MCF 10A (cell line): ENCODE data around the gene TMEM255A. TPM values are rescaled to one million over a fixed set of nuclear protein-coding genes. Genes with fewer than 3 reads are reported as not detected.

Source experiments
- BruUV-seq: library from RNA; stranded (reverse); fragments of 400-500 nt; replicated peaks from 2 replicates; lab custom pipeline; 2021; lab: Mats Ljungman, UMichigan
- CTCF ChIA-PET: fragments of 300-600 bp; sonication (Branson Sonifier 250); formaldehyde crosslinking; extraction: SDS; loops from one replicate; lab custom pipeline; 2021; ENCODE audit warnings: antibody characterized with exemption, inconsistent platforms; lab: Yijun Ruan, JAX
- POLR2A ChIA-PET: fragments of 300-600, 350-650 bp; sonication (Branson Sonifier 250); formaldehyde crosslinking; extraction: SDS; loops from one replicate; lab custom pipeline; 2020; ENCODE audit warnings: antibody characterized with exemption, inconsistent platforms; lab: Yijun Ruan, JAX
- DNase-seq: peaks from one replicate; pipeline ENCODE4 v3.0.0-alpha.2; 2018; ENCODE audit not compliant: unreplicated experiment
- H3K27ac Mint-ChIP-seq: one replicate; pipeline ENCODE4 v1.8.0; 2022; ENCODE audit warnings: mild to moderate bottlenecking, low read depth, mixed read lengths; ENCODE audit not compliant: unreplicated experiment
- H3K27me3 Mint-ChIP-seq: one replicate; pipeline ENCODE4 v1.8.0; 2022; ENCODE audit warnings: mixed read lengths; ENCODE audit not compliant: insufficient read depth, unreplicated experiment
- H3K36me3 Mint-ChIP-seq: one replicate; pipeline ENCODE4 v1.8.0; 2022; ENCODE audit warnings: mild to moderate bottlenecking, moderate library complexity, mixed read lengths; ENCODE audit not compliant: insufficient read depth, unreplicated experiment
- H3K4me1 Mint-ChIP-seq: one replicate; pipeline ENCODE4 v1.8.0; 2022; ENCODE audit warnings: mixed read lengths; ENCODE audit not compliant: insufficient read depth, unreplicated experiment
- H3K4me3 Mint-ChIP-seq: one replicate; pipeline ENCODE4 v1.8.0; 2022; ENCODE audit warnings: mild to moderate bottlenecking, moderate library complexity, mixed read lengths; ENCODE audit not compliant: unreplicated experiment
- H3K9me3 Mint-ChIP-seq: one replicate; pipeline ENCODE4 v1.8.0; 2022; ENCODE audit warnings: mixed read lengths; ENCODE audit not compliant: unreplicated experiment
- CTCF ChIP-seq: fragments of 200-600 bp; IDR thresholded peaks from one replicate; pipeline ENCODE4 v1.8.0; 2022; ENCODE audit warnings: antibody characterized with exemption, mild to moderate bottlenecking; ENCODE audit not compliant: unreplicated experiment
- intact Hi-C: fragments of 100-400 bp; cut with micrococcal nuclease; formaldehyde crosslinking; loops from 2 replicates; pipeline ENCODE4 v1.14.1; 2022
- total RNA-seq: library from RNA; stranded (reverse); gene quantifications from 2 replicates; pipeline ENCODE4 v1.2.3, GENCODE V29; 2022

TMEM255A gene
- total RNA-seq, 1 experiment from 2014 or later, result not detected

DNA sequence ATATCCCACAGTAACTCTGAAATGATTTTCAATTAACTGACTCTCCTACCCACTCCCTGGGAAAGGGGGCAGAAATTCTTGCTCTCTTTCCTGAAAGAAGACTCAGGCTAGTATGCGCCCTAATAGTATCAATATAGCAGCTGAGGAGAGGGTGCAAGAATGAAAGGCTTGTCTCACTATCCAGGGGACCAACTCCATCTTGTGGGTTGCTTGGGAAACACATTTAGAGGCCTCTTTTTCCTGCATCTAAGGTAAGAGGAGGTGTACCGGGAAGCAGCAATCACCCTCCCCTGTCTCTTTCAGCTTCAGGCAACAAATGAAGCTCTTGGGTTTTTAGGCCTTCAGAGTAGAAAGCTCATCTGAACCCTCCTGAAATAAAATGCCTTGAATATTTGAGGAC, 11.3 kb downstream of the TMEM255A start:
- H3K27ac Mint-ChIP-seq, result no peak overlapping the region
- no TSS peak for BruUV-seq
- no peaks in the 10 kb centered on the region for H3K9me3 Mint-ChIP-seq
- intact Hi-C loops, result loop anchor here (1.0 kb wide), 1 partner anchor 49 kb away; no protein-coding TSS in a partner anchor
- CTCF ChIA-PET, result interaction anchor here (0.5 to 3.3 kb wide), 18 partner anchors 9 to 157 kb away, joined by 3 to 22 read pairs (median 4); partner anchors contain the start of gene ZBTB33
- peak; percentile 48 for DNase-seq
- no peaks in the 10 kb centered on the region for H3K36me3 Mint-ChIP-seq
- no peak overlapping the region for H3K4me3 Mint-ChIP-seq
- H3K27me3 Mint-ChIP-seq, result peaks cover 31% of the 10 kb centered on the region
- POLR2A ChIA-PET, result interaction anchor here (1.2 to 1.5 kb wide), 3 partner anchors 10 to 56 kb away, joined by 3 to 4 read pairs (median 4); partner anchors contain the start of gene ZBTB33
- TF ChIP-seq CTCF, result no peak
- no peaks in the 10 kb centered on the region for H3K4me1 Mint-ChIP-seq

DNA sequence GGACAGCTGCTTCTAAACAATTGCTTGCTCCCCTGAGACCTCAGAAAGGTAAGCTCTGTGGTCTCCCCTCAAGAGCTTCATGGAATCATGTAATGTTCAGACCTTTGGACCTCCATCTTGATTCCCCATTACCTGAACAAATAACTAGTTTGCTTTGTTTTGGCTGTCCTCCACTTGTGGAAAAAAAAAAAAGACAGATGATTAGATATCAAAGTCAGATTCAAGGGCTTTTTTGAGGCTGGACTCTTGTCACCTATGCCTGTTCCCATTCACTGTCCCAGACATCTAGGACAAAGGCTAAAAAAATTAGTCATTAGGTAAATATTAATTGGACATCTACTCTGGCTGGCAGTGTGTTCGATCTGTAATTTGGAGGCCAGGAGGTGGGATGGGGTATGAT, 13.3 kb downstream of the TMEM255A start:
- CTCF ChIA-PET, result interaction anchor here (0.8 to 2.8 kb wide), 4 partner anchors 11 to 154 kb away, joined by 3 to 8 read pairs (median 3); no protein-coding TSS in a partner anchor
- intact Hi-C loops, result no loop called here
- no peak for TF ChIP-seq CTCF
- POLR2A ChIA-PET, result interaction anchor here (0.6 to 2.4 kb wide), 4 partner anchors 10 to 49 kb away, joined by 3 to 6 read pairs (median 4); no protein-coding TSS in a partner anchor
- Mint-ChIP-seq H3K4me1 (no peaks in the 10 kb centered on the region), H3K9me3 (no peaks in the 10 kb centered on the region), H3K27me3 (peaks cover 13% of the 10 kb centered on the region), H3K36me3 (no peaks in the 10 kb centered on the region), H3K27ac (no peak overlapping the region), H3K4me3 (no peak overlapping the region)
- no peak for DNase-seq
- BruUV-seq, result no TSS peak

GRCh38 chrX:120294651-120295050, 16.6 kb downstream of the TMEM255A start:
- no peaks in the 10 kb centered on the region for H3K27me3 Mint-ChIP-seq
- no peaks in the 10 kb centered on the region for H3K4me1 Mint-ChIP-seq
- CTCF ChIA-PET, result interaction anchor here (1.0 kb wide), 1 partner anchor 25 kb away, joined by 3 read pairs; no protein-coding TSS in a partner anchor

GRCh38 chrX:120293015-120293414, 18.2 kb downstream of the TMEM255A start:
- ChIA-PET CTCF (interaction anchor here (0.7 to 1.0 kb wide), 3 partner anchors 8 to 82 kb away, joined by 3 read pairs; no protein-coding TSS in a partner anchor), POLR2A (no interaction called here)
- Mint-ChIP-seq H3K4me3 (no peak overlapping the region), H3K36me3 (no peaks in the 10 kb centered on the region), H3K27me3 (no peaks in the 10 kb centered on the region), H3K4me1 (no peaks in the 10 kb centered on the region), H3K27ac (no peak overlapping the region), H3K9me3 (no peaks in the 10 kb centered on the region)
- TF ChIP-seq CTCF, result no peak
- no TSS peak for BruUV-seq
- intact Hi-C loops, result no loop called here
- no peak for DNase-seq

More at GRCh38 chrX:120294651-120295050, 16.6 kb downstream of the TMEM255A start:
- intact Hi-C loops, result no loop called here
- TF ChIP-seq CTCF, result no peak
- Mint-ChIP-seq H3K4me3 (no peak overlapping the region), H3K9me3 (no peaks in the 10 kb centered on the region), H3K36me3 (no peaks in the 10 kb centered on the region), H3K27ac (no peak overlapping the region)
- BruUV-seq, result no TSS peak
- no peak for DNase-seq
- POLR2A ChIA-PET, result no interaction called here
